Neural cell (in vitro differentiated cells): ENCODE measurements around the gene PTPRR. TPM values are rescaled to one million over a fixed set of nuclear protein-coding genes. Genes with fewer than 3 reads are reported as not detected.

ENCODE experiments used
- H2AFZ ChIP-seq: fragments of 200-600, 300-800 bp; sonication (generic), shearing (Covaris generic); 2 replicates; pipeline ENCODE4 v1.6.0; 2014; ENCODE audit warnings: low read depth, mild to moderate bottlenecking, antibody characterized with exemption, low read length, moderate library complexity
- H3F3A ChIP-seq: fragments of 200-600 bp; shearing (Covaris generic); 2 replicates; pipeline ENCODE4 v1.6.1; 2016; ENCODE audit warnings: mild to moderate bottlenecking, moderate library complexity, mixed read lengths, antibody characterized with exemption, low read length; ENCODE audit not compliant: insufficient read depth, poor library complexity, severe bottlenecking
- H3K27ac ChIP-seq: fragments of 200-600, 300-800 bp; sonication (generic), shearing (Covaris generic); 2 replicates; pipeline ENCODE4 v1.5.1; 2014; ENCODE audit warnings: mild to moderate bottlenecking, low read length, moderate library complexity
- H3K27me3 ChIP-seq: fragments of 300-800, 200-600 bp; sonication (generic), shearing (Covaris generic); 2 replicates; pipeline ENCODE4 v1.6.0; 2014; ENCODE audit warnings: mild to moderate bottlenecking, low read depth, low read length, moderate library complexity; ENCODE audit not compliant: insufficient read depth
- H3K36me3 ChIP-seq: fragments of 300-800, 200-600 bp; sonication (generic), shearing (Covaris generic); 2 replicates; pipeline ENCODE4 v1.5.1; 2014; ENCODE audit warnings: mild to moderate bottlenecking, antibody characterized with exemption, low read length, moderate library complexity; ENCODE audit not compliant: insufficient read depth
- H3K4me2 ChIP-seq: fragments of 300-800, 200-600 bp; sonication (generic), shearing (Covaris generic); 2 replicates; pipeline ENCODE4 v1.6.0; 2014; ENCODE audit warnings: mild to moderate bottlenecking, low read length
- H3K4me3 ChIP-seq: fragments of 300-800, 200-600 bp; sonication (generic), shearing (Covaris generic); 2 replicates; pipeline ENCODE4 v1.5.1; 2014; ENCODE audit warnings: mild to moderate bottlenecking, low read length, moderate library complexity
- H3K79me2 ChIP-seq: fragments of 200-600 bp; shearing (Covaris generic); replicated peaks from 2 replicates; pipeline ENCODE4 v1.6.0; 2014; ENCODE audit warnings: mild to moderate bottlenecking, low read length, moderate library complexity; ENCODE audit not compliant: insufficient read depth
- H3K9ac ChIP-seq: fragments of 300-800, 200-600 bp; sonication (generic), shearing (Covaris generic); 2 replicates; pipeline ENCODE4 v1.6.1; 2016; ENCODE audit warnings: mild to moderate bottlenecking, low read length, mixed read lengths
- H3K9me2 ChIP-seq: fragments of 200-600 bp; shearing (Covaris generic); 2 replicates; pipeline ENCODE4 v1.6.1; 2016; ENCODE audit warnings: mild to moderate bottlenecking, low read length, mixed read lengths; ENCODE audit not compliant: insufficient read depth
- H3K9me3 ChIP-seq: fragments of 200-600, 300-800 bp; sonication (generic), shearing (Covaris generic); 2 replicates; pipeline ENCODE4 v1.6.1; 2016; ENCODE audit warnings: mild to moderate bottlenecking, mixed run types, low read length, moderate library complexity, mixed read lengths
- H4K20me1 ChIP-seq: fragments of 200-600 bp; shearing (Covaris generic); 2 replicates; pipeline ENCODE4 v1.6.1; 2016; ENCODE audit warnings: mild to moderate bottlenecking, mixed run types; ENCODE audit not compliant: insufficient read depth
- CTCF ChIP-seq: fragments of 450-650 bp; IDR thresholded peaks from 2 replicates; pipeline ENCODE4 v1.5.1; 2014; ENCODE audit warnings: antibody characterized with exemption, mild to moderate bottlenecking, moderate library complexity; ENCODE audit not compliant: poor library complexity, severe bottlenecking
- EP300 ChIP-seq: fragments of 450-650 bp; conservative IDR thresholded peaks from 2 replicates; pipeline ENCODE4 v1.6.1; 2014; ENCODE audit warnings: antibody characterized with exemption, mild to moderate bottlenecking, moderate library complexity; ENCODE audit not compliant: poor library complexity, severe bottlenecking
- EZH2 ChIP-seq: fragments of 200-600, 300-800 bp; shearing (Covaris generic), sonication (generic); IDR thresholded peaks from 2 replicates; pipeline ENCODE4 v1.6.1; 2014; ENCODE audit warnings: antibody characterized with exemption, low read length, borderline replicate concordance, mild to moderate bottlenecking; ENCODE audit not compliant: insufficient read depth, poor library complexity, severe bottlenecking
- MXI1 ChIP-seq: fragments of 450-650 bp; conservative IDR thresholded peaks from 2 replicates; pipeline ENCODE4 v1.6.1; 2014; ENCODE audit warnings: antibody characterized with exemption, mild to moderate bottlenecking; ENCODE audit not compliant: poor library complexity, severe bottlenecking
- POLR2AphosphoS5 ChIP-seq: IDR thresholded peaks from 2 replicates; pipeline ENCODE4 v1.6.1; 2012
- RAD21 ChIP-seq: fragments of 450-650 bp; conservative IDR thresholded peaks from 2 replicates; pipeline ENCODE4 v1.6.1; 2014; ENCODE audit warnings: antibody characterized with exemption, mild to moderate bottlenecking, moderate library complexity
- REST ChIP-seq: IDR thresholded peaks from 2 replicates; pipeline ENCODE4 v1.6.1; 2012; ENCODE audit warnings: borderline replicate concordance
- SMC3 ChIP-seq: fragments of 450-650 bp; conservative IDR thresholded peaks from 2 replicates; pipeline ENCODE4 v1.6.1; 2014; ENCODE audit warnings: antibody characterized with exemption, mild to moderate bottlenecking, moderate library complexity; ENCODE audit not compliant: poor library complexity
- TAF1 ChIP-seq: IDR thresholded peaks from 2 replicates; pipeline ENCODE4 v1.6.1; 2012; ENCODE audit warnings: low read depth
- polyA plus RNA-seq: library from polyadenylated mRNA; depleted of rRNA; stranded (reverse); fragments of >200 nt; gene quantifications from 2 replicates; pipeline ENCODE4 v1.2.3, GENCODE V29; 2014

PTPRR gene
- polyA plus RNA-seq, 1 donor from 2014 or later = 2.2 TPM

GRCh38 chr12:70628701-70629480, 291.6 kb downstream of the PTPRR start:
- Histone ChIP-seq H2AFZ (no peak overlapping the region), H3K27ac (no peak overlapping the region), H3F3A (no peaks in the 10 kb centered on the region), H3K9me3 (no peaks in the 10 kb centered on the region), H3K9ac (no peak overlapping the region), H4K20me1 (no peaks in the 10 kb centered on the region), H3K36me3 (no peaks in the 10 kb centered on the region), H3K4me2 (no peak overlapping the region), H3K79me2 (no peaks in the 10 kb centered on the region), H3K4me3 (no peak overlapping the region), H3K27me3 (no peaks in the 10 kb centered on the region), H3K9me2 (no peaks in the 10 kb centered on the region)
- TF ChIP-seq SMC3 (no peak), TAF1 (no peak), POLR2AphosphoS5 (no peak), REST (no peak), CTCF (no peak), EP300 (no peak), MXI1 (no peak), RAD21 (no peak), EZH2 (no peak)

GRCh38 chr12:70627677-70628076, 292.9 kb downstream of the PTPRR start:
- Histone ChIP-seq H3K9me2 (no peaks in the 10 kb centered on the region), H2AFZ (no peak overlapping the region), H3F3A (no peaks in the 10 kb centered on the region), H3K27ac (no peak overlapping the region), H3K4me3 (no peak overlapping the region), H4K20me1 (no peaks in the 10 kb centered on the region), H3K9me3 (no peaks in the 10 kb centered on the region), H3K36me3 (no peaks in the 10 kb centered on the region), H3K9ac (no peak overlapping the region), H3K79me2 (no peaks in the 10 kb centered on the region), H3K4me2 (no peak overlapping the region), H3K27me3 (no peaks in the 10 kb centered on the region)
- TF ChIP-seq CTCF (no peak), POLR2AphosphoS5 (no peak)
